CD4-positive, alpha-beta T cell (primary cell): Measurements from ENCODE around the gene SPOCK1. TPM values are rescaled to one million over a fixed set of nuclear protein-coding genes. Genes with fewer than 3 reads are reported as not detected.

Source experiments
- ATAC-seq: fragments of 200-7000 bp; cut with Tn5 transposase; one replicate; pipeline ENCODE4 v1.10.0; 2022; ENCODE audit warnings: mild to moderate bottlenecking; ENCODE audit not compliant: poor library complexity
- CTCF ChIA-PET: fragments of 350-600 bp; sonication (Branson Sonifier 250); formaldehyde crosslinking; loops from one replicate; lab custom pipeline; 2021; ENCODE audit warnings: antibody characterized with exemption, inconsistent platforms; lab: Charles Lee
- POLR2A ChIA-PET: fragments of 350-600 bp; sonication (Branson Sonifier 250); formaldehyde crosslinking; loops from one replicate; lab custom pipeline; 2021; ENCODE audit warnings: antibody characterized with exemption, inconsistent platforms; lab: Charles Lee
- DNase-seq, 14 experiments: peaks; one replicate each; pipeline ENCODE4 v3.0.0-alpha.2; 2013 to 2020; ENCODE audit warnings: mixed read lengths in 2 of 14
- H3K27ac ChIP-seq, 2 donors: one replicate each; pipeline versions ENCODE4 v1.5.1 to v1.7.0; 2013; ENCODE audit warnings: low read length in 2 of 2, low read depth in 1 of 2, mild to moderate bottlenecking in 1 of 2
- H3K27me3 ChIP-seq, 2 experiments: 1 replicate in 1 of 2; 2 replicates in 1 of 2; pipeline versions ENCODE4 v1.6.1 to v1.7.0; 2013; ENCODE audit warnings: low read length in 2 of 2, control low read depth in 1 of 2, mild to moderate bottlenecking in 1 of 2, moderate library complexity in 1 of 2; ENCODE audit not compliant: insufficient read depth in 2 of 2, control insufficient read depth in 1 of 2
- H3K36me3 ChIP-seq: one replicate; pipeline ENCODE4 v1.6.1; 2013; ENCODE audit warnings: low read length, control low read depth; ENCODE audit not compliant: insufficient read depth
- H3K4me1 ChIP-seq: one replicate; pipeline ENCODE4 v1.6.1; 2013; ENCODE audit warnings: low read length, control low read depth; ENCODE audit not compliant: insufficient read depth
- H3K4me3 ChIP-seq: one replicate; pipeline ENCODE4 v1.5.1; 2013; ENCODE audit warnings: mild to moderate bottlenecking, low read length, moderate library complexity
- H3K9me3 ChIP-seq, 2 experiments: 1 replicate in 1 of 2; 2 replicates in 1 of 2; pipeline versions ENCODE4 v1.6.1 to v1.7.0; 2013; ENCODE audit warnings: low read length in 2 of 2, mild to moderate bottlenecking in 2 of 2, control low read depth in 1 of 2, moderate library complexity in 1 of 2; ENCODE audit not compliant: control insufficient read depth in 1 of 2, insufficient read depth in 1 of 2
- H3K27ac Mint-ChIP-seq: one replicate; pipeline ENCODE4 v1.8.0; 2020; ENCODE audit warnings: mixed read lengths
- H3K27me3 Mint-ChIP-seq: one replicate; pipeline ENCODE4 v1.8.0; 2021; ENCODE audit warnings: mixed read lengths
- H3K36me3 Mint-ChIP-seq: one replicate; pipeline ENCODE4 v1.8.0; 2021; ENCODE audit warnings: low read depth, mixed read lengths
- H3K4me1 Mint-ChIP-seq: one replicate; pipeline ENCODE4 v1.8.0; 2021; ENCODE audit warnings: low read depth, mixed read lengths
- H3K4me3 Mint-ChIP-seq: one replicate; pipeline ENCODE4 v1.8.0; 2020; ENCODE audit warnings: mild to moderate bottlenecking, mixed read lengths
- H3K9me3 Mint-ChIP-seq: one replicate; pipeline ENCODE4 v1.8.0; 2020; ENCODE audit warnings: mixed read lengths
- CTCF ChIP-seq: fragments of 200-600 bp; IDR thresholded peaks from one replicate; pipeline ENCODE4 v1.8.0; 2022; ENCODE audit warnings: antibody characterized with exemption, mild to moderate bottlenecking
- intact Hi-C, 2 experiments: fragments of 100-400 bp; cut with DNase I in 1 of 2; cut with micrococcal nuclease in 1 of 2; formaldehyde crosslinking; loops; one replicate each; pipeline versions ENCODE4 v1.15.1 to v1.9.0; 2023 to 2025; cut with DNase I, micrococcal nuclease
- total RNA-seq, 174 experiments: library from RNA in 2 of 174; stranded (reverse) in 2 of 174; gene quantifications; one replicate each; pipeline ENCODE4 v1.2.3 and lab custom pipeline; 2021 to 2026

The SPOCK1 gene
- total RNA-seq, 2 experiments from 2014 or later = not detected

- H3K27ac ChIP-seq = no peak overlapping the region
- peaks cover 0 to 5% of the 10 kb centered on the region in 2 experiments for H3K9me3 ChIP-seq
- peaks cover 18% of the 10 kb centered on the region for H3K27me3 Mint-ChIP-seq
- H3K36me3 ChIP-seq = no peaks in the 10 kb centered on the region
- no peak for TF ChIP-seq CTCF
- no peak overlapping the region for H3K27ac Mint-ChIP-seq
- ChIA-PET POLR2A (no interaction called here), CTCF (no interaction called here)
- no peaks in the 10 kb centered on the region for H3K9me3 Mint-ChIP-seq
- no peaks in the 10 kb centered on the region for H3K4me1 ChIP-seq
- DNase-seq = no peak
- H3K4me3 ChIP-seq = no peak overlapping the region
- intact Hi-C loops = no loop called here
- H3K27me3 ChIP-seq = no peaks in the 10 kb centered on the region
- no peak overlapping the region for H3K4me3 Mint-ChIP-seq
- no peak for ATAC-seq
- no peaks in the 10 kb centered on the region for H3K36me3 Mint-ChIP-seq
- H3K4me1 Mint-ChIP-seq = no peaks in the 10 kb centered on the region
Measured at GRCh38 chr5:137395011-137395755, 103.9 kb downstream of the SPOCK1 start.

- Mint-ChIP-seq H3K27ac (no peak overlapping the region), H3K27me3 (peaks cover 18% of the 10 kb centered on the region), H3K9me3 (no peaks in the 10 kb centered on the region), H3K4me1 (no peaks in the 10 kb centered on the region), H3K4me3 (no peak overlapping the region), H3K36me3 (no peaks in the 10 kb centered on the region)
- POLR2A ChIA-PET = no interaction called here
- ATAC-seq (no peak), DNase-seq (no peak)
- Histone ChIP-seq H3K9me3 (peaks cover 0 to 5% of the 10 kb centered on the region in 2 experiments), H3K27me3 (no peaks in the 10 kb centered on the region), H3K4me3 (no peak overlapping the region), H3K36me3 (no peaks in the 10 kb centered on the region), H3K4me1 (no peaks in the 10 kb centered on the region), H3K27ac (no peak overlapping the region)
- TF ChIP-seq CTCF = no peak
- intact Hi-C loops = no loop called here
- CTCF ChIA-PET = no interaction called here
Measured at GRCh38 chr5:137394380-137394779, 104.7 kb downstream of the SPOCK1 start.

- no peaks in the 10 kb centered on the region for H3K4me1 ChIP-seq
- intact Hi-C loops = no loop called here
- H3K4me1 Mint-ChIP-seq = no peaks in the 10 kb centered on the region
- DNase-seq (no peak), ATAC-seq (no peak)
- no peak overlapping the region for H3K27ac ChIP-seq
- peaks cover 0 to 5% of the 10 kb centered on the region in 2 experiments for H3K9me3 ChIP-seq
- H3K27ac Mint-ChIP-seq = no peak overlapping the region
- H3K36me3 Mint-ChIP-seq = no peaks in the 10 kb centered on the region
- H3K4me3 Mint-ChIP-seq = no peak overlapping the region
- no peak overlapping the region for H3K4me3 ChIP-seq
- no peaks in the 10 kb centered on the region for H3K9me3 Mint-ChIP-seq
- TF ChIP-seq CTCF = no peak
- CTCF ChIA-PET = no interaction called here
- POLR2A ChIA-PET = no interaction called here
- H3K27me3 ChIP-seq = no peaks in the 10 kb centered on the region
- H3K36me3 ChIP-seq = no peaks in the 10 kb centered on the region
- H3K27me3 Mint-ChIP-seq = peaks cover 18% of the 10 kb centered on the region
Measured at GRCh38 chr5:137393196-137393993, 105.7 kb downstream of the SPOCK1 start.
